SH-SY5Y (cell line): ENCODE measurements around the gene HMBS.

Experiments
- GATA2 ChIP-seq: IDR thresholded peaks from 2 replicates; pipeline ENCODE4 v1.6.1; 2011; ENCODE audit warnings: mild to moderate bottlenecking, low read depth, low read length
- GATA3 ChIP-seq: IDR thresholded peaks from 2 replicates; pipeline ENCODE4 v1.6.1; 2011; ENCODE audit warnings: low read depth, mild to moderate bottlenecking, low read length, moderate library complexity

Gene HMBS

DNA sequence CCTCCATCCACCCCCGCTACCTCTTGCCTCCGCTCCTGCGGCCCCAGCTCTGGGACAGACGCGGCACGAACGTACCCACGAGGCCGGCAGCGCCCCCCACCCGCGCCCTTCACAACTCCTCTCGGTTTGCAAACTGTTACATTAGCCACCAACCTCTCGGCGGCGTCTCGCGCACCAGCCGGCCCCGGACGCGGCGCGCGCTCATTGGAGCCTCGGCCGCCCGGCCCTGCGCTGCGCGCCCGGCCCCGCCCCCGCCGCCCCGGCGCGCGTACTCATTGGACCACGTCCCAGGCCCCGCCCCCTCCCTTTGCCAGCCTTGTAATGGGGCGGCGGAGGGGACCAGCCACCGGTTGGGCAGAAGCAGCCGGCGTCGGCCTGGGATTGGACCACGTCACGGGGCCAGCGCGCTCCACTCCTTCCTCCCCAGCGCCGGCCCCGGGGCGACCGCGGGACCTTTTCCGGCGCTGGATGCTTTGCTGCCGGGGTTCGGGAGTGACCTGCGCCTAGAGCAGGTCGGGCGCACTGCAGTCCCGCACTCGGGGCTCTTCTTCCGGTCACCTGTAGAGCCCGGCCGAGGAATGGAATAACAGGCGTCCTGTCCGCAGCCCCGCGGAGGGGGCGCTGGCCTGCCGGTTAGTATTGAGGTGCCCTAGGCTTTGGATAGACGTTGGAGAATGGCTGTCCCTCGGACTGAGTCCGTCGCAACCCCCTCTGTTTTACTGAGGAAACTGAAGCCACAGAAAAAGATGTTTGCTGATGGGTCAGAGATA, 27.5 kb upstream of the HMBS start, which contains the start of gene HYOU1:
HYOU1 (minus strand) TSS at position 206 of the 770 bp plus-strand sequence. CDS start 1,045 bp downstream, outside the sequence.
- peak; percentile 69 for TF ChIP-seq GATA2
- TF ChIP-seq GATA3, result no peak

GRCh38 chr11:119061256-119061655, 23.4 kb upstream of the HMBS start:
- no peak for TF ChIP-seq GATA2

DNA sequence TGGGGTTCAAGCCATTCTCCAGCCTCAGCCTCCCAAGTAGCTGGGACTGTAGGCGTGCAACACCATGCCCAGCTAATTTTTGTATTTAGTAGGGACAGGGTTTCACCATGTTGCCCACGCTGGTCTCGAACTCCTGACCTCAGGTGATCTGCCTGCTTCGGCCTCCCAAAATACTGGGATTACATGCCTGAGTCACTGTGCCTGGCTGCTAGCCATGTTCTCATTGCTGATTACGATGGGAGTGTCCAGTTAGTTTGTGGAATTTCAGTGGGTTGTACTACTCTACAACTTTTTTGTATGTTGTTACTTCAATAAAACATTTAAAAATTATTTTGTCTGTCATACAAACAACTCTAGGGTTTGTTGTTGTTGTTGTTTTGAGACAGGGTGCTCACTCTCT, 21.9 kb upstream of the HMBS start:
- TF ChIP-seq GATA3 (no peak), GATA2 (no peak)

DNA sequence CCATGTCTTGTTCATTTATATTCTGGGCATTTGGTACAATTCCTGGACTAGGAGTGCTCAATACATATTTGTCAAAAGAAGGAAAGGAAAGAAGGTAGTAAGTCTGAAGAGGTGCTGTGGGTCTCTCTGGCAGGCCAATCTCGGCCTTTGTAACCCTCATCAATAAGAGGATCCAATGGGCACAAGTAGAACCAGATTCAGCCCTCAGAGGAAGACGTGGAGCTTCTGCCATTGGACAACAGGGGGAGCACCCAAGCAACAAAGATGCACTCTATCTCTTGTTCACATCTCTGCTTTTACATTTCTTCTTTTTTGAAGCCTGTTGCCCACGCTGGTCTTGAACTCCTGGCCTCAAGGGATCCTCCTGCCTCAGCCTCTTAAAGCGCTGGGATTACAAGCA, 19.3 kb upstream of the HMBS start:
- TF ChIP-seq GATA3 (no peak), GATA2 (peak; percentile 62)

GRCh38 chr11:119067371-119068222, 17.1 kb upstream of the HMBS start, which contains the start of gene VPS11:
VPS11 (plus strand) TSS chr11:119067818; CDS start chr11:119067824, 6 bp downstream.
- TF ChIP-seq GATA3 (no peak), GATA2 (no peak)

GRCh38 chr11:119077839-119078238, 6.8 kb upstream of the HMBS start:
- no peak for TF ChIP-seq GATA2
- TF ChIP-seq GATA3, result no peak

- TF ChIP-seq GATA3 (no peak), GATA2 (no peak)
Measured at GRCh38 chr11:119078675-119079420, 5.8 kb upstream of the HMBS start.

GRCh38 chr11:119081682-119082260, 2.9 kb upstream of the HMBS start:
- no peak for TF ChIP-seq GATA3
- no peak for TF ChIP-seq GATA2

DNA sequence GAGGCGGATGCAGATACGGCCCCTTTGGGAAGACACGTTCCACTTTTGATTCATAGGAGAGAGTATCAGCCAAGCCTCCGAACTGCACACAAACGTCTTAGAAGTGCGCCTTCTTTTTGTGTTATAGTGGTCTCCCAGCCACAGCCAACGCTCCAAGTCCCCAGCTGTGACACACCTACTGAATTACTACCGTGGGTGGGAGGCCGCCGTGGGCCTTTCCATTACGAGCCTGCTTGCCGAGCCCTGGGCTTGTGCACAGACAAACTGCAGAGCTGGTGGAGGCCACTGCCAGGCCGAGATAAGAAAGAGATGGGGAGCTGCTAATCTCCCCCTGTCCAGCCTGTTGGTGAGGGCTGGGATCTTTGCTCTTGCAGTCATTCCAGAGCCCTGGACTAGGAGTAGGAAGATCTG, 761 bp downstream of the HMBS start:
- TF ChIP-seq GATA3, result no peak
- TF ChIP-seq GATA2, result 0 out of 2 replicates have a peak, but pooled peaks have one; percentile 27

- no peak for TF ChIP-seq GATA2
- TF ChIP-seq GATA3, result no peak
Measured at GRCh38 chr11:119087123-119087522, 2.4 kb downstream of the HMBS start.

DNA sequence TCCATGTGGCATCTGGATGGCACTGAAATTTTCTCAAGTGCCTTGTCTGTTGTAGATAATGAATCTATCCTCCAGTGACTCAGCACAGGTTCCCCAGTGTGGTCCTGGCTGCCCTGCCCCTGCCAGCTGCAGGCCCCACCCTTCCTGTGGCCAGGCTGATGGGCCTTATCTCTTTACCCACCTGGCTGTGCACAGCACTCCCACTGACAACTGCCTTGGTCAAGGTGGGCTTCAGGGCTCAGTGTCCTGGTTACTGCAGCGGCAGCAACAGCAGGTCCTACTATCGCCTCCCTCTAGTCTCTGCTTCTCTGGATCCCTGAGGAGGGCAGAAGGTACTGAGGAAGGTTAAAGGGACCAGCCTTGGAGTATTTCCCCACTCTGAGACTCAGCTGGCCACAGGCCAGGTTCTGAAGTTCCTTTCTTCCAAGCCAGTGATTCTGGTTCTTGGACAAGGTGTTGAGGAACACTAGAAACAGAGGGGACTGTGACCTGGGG, 3.1 kb downstream of the HMBS start:
- TF ChIP-seq GATA2 (no peak), GATA3 (no peak)

- TF ChIP-seq GATA2 (no peak), GATA3 (no peak)
Measured at GRCh38 chr11:119088406-119088805, 3.7 kb downstream of the HMBS start.

DNA sequence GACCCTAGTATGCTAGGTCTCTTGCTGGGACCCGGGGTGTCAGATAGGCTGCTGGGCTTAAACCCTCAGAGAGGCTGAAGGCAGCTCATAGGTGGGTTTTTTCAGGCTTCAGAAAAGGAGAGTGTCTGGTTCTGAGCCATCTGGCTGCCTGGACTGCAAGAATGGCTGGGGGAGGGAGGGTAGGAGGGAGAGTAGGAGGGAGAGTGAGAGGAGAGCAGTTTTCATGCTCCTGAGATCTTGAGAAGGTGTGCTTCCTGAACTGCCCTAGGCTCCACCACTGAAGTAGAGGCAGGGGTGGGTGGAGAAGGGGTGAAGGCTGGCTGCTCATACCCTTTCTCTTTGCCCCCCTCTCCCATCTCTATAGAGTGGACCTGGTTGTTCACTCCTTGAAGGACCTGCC, 4.6 kb downstream of the HMBS start:
- TF ChIP-seq GATA2 (no peak), GATA3 (no peak)
